ENCODE measurements around the gene IGIP.

The IGIP gene

DNA sequence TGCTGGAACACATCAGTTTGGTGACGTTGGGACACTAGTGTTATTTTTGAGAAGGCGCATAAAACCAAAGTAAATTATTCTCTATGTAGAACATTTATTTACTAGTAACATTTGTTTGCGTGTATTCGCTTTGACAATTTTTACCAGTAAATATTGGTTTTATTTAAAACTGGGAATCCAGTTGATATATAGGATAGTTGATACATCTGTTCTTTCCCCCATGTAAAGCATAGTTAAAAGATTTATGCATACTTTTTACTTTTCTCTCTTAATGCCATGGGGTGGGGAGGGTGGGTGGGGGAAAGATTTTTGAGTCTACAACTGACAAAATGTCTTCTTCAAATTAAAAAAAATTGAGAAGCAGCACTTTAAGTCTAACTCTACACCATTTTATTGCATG lies at the start of gene IGIP:
Gene IGIP, plus strand, starts transcription at position 301 of the 400 bp plus-strand sequence. CDS start 2,540 bp downstream, outside the sequence.
- no peak for DNase-seq

- DNase-seq = no peak
Measured at GRCh38 chr5:140076142-140076541, 49.6 kb upstream of the IGIP start.

- no peak for DNase-seq
Measured at GRCh38 chr5:140076788-140077187, 48.9 kb upstream of the IGIP start.

GRCh38 chr5:140083120-140083519 lies 42.6 kb upstream of the IGIP start:
- no peak for DNase-seq

DNA sequence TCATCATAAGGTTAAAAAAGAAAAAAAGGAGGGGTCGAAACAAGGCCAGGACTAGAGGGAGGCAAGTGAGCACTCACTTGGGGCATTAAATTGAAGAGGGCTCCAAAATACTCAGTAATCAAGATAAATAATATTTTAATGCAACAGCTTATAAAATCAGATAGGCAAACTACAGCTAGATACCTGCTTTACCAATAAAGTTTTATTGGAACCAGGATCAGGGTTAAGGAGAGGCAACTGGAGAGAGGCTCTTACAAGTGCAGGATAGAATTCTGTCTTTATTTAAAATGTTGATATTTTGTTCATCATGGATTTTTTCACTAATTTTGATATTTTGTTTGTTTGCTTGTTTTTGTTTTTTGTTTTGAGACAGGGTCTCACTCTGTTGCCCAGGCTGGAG lies 42.1 kb upstream of the IGIP start:
- DNase-seq = no peak

DNA sequence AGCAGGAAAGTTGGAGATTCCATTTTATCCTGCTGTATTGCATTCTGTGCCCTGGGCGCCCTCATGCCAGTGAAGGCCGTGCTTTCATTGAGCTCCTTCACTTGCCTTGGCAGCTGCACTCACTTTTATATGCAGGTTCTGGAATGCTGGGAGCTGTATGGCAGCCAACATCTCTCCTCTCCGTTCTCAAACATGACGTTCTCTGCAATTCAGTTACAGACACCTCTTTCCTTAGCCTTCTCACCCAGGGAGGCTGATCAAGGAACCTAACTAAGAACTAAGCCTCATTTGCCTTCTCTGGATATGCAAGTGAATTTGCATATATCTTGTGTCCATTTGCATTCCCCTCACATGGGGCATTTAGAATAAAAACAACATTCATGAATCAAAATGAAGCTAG lies 41.2 kb upstream of the IGIP start:
- DNase-seq = no peak

- DNase-seq = no peak
Measured at GRCh38 chr5:140090251-140090650, 35.5 kb upstream of the IGIP start.

- DNase-seq = no peak
Measured at GRCh38 chr5:140093179-140093578, 32.6 kb upstream of the IGIP start.

- DNase-seq = no peak
Measured at GRCh38 chr5:140093866-140094265, 31.9 kb upstream of the IGIP start.

DNA sequence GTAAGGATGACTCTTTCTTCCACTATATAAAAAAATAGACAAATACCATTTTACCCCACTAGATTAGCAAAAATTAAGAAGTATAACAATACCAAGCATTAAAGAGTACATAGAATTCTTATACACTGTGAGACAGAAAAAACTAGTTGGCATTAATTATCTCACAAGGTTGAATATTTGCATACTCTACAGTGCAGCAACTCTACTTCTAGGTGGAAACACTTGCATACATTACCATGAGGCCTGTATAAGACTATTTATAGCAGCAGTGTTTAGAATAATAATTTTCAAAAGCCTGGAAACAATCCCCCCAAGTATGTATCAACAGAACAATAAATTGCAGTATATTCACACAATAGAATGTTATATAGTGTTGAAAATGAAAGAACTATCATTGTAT lies 30.8 kb upstream of the IGIP start:
- DNase-seq = no peak

DNA sequence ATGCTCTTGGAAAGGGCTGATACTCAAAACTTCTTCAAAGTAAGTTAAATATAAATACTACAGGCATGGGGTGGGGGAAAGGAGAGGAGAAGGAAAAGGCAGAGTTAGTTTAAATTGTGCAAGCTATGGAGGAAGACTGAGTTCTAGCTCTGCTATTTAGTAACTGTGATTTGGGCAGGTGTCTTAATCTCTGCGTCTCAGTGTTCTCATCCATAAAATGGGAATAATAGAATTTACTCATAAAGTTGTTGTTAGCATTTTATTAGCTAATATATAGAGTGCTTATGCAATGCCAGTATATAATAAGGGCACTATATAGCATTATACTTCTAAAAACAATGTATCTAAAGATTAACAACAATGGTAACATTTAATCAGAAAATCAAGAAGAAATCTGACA lies 24.6 kb upstream of the IGIP start:
- no peak for DNase-seq

DNA sequence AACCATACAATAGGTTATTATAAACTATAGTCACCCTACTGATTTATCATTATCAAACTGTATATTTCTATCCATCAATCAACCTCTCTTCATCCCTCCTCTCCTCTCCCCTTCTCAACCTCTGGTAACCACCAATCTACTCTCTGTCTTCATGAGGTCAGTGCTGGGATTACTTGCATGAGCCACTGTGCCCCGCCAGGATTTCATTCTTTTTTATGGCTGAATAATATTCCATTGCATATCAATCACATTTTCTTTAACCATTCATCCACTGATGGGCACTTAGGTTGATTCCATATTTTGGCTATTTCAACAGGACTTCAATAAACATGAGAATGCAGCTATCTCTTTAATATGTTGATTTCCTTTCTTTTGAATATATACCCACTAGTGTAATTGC lies 22.6 kb upstream of the IGIP start:
- DNase-seq = no peak

GRCh38 chr5:140104100-140104499 lies 21.6 kb upstream of the IGIP start:
- DNase-seq = no peak

DNA sequence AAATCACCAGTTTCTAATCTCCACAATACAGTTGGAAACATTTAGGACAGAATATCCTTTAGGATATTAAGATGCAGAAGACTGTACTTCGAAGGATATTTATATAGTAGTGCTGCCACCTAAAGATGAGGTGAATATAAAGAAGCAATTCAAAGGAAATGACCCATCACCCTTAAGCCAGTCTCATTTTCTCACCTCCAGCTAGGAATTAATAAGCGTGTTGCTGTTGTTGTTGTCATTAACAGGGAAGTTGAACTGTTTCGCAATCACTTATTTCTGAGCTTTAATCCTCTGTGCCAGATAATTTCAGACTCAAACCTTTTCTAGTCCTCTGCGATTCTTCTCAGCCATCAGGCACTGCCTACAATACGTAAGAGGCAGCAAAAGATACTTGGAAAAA lies 19.6 kb upstream of the IGIP start:
- no peak for DNase-seq

DNA sequence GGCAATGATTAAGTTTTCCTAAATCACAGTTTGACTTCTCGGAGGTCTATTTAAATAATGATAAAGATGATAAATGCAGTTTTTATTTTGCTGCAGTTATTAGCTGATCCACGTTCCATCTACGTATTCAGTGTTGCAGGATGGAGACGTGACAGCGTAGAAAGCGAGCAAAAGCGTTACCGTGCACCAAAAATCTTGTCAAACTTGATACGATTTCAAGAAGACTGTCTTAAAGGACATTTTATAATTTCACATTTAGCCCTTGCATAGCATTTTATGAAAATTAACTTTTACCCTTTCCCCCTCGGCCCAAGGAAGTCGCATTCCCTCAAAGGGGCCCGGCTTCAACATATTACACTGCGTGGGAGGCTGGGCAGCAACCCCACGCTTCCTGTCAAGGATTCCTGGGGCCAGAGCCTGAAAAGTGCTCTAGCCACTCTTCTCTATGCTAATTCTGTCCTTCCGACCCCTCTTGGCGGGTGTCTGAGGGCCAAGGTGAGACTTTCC lies 18.9 kb upstream of the IGIP start:
- no peak for DNase-seq

DNA sequence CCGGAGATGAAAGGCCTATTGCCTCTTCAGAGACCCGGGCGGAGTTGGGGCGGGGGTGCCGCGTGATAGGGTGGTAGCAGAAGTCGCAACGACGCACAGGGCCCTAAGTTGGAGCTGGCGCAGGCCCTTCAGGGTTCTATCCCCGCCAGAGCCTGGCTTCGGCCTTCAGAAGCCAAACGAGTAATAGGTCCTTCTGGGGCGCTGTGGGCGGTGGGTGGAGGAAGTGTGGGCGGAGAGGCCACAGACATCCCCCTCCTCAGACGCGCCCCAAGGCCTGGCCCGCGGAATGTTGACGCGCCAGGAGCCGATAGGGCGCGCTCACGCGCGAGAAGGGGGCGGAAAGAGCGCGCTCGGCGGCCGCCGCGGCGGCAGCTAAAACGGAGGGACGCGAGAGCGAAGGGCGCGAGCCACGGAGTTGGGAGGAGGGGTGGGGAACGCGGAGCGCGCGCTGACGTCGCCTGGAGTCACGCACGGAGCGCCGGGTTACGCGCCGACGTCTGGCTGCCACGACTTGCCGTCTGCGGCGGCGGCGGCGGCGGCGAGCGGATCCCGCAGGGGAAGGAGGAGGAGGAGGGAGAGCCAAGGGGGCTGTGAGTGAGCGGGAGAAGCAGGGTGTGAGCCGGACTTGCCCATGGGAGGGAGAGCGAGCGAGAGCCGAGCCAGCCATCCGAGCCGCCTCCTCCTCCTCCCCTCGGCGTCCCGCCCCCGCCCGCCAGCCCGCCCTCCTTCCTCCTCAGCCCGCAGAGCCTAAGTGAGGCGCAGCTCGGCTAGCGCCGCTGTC lies 18.2 kb upstream of the IGIP start:
- peak; percentile 78 to 85 for DNase-seq

DNA sequence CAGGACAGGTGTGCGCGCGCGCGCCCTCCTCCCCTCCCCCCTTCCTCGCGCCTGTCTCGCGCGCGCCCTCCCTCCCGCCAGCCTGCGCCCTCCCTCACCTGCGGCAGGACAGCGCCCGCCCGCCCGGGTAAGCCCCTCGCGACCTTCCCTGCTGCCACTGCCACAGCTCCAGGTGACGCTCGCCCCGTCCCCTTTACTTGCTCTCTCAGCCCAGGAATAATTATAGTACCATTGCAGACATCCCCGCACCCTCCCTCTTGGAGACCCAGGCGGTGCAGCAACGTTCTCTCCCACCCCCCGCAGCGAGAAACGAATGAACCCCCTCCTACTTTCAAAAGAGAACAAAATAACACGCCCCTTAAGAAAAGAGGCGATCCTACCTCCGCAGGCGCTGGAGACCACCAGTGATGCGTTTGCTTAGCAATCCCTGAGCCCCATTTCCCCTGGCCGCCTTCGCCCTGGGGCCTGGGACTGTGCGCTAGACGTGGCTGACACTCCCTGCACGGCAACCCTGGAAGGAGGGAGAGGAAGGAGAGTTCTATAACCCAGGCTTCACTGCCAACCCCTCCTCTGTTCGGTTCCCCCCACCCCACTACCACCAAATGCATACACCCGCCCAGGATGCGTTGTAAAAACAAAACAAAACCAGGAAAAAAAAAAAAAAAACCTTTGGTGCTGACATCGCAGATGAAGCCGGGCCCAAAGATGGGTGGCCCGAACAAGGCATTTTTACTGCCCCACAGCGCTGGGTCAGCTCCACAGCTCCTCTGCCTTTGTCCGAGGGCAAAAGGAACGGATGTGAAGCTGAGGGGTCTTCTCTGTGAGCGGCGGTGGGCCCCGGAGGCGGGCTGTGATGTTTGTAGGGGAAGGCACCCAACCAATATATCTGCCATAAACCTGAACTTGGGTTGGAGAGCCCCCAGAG lies 17.4 kb upstream of the IGIP start:
- DNase-seq = no peak

GRCh38 chr5:140109018-140109758 lies 16.5 kb upstream of the IGIP start:
- no peak for DNase-seq

DNA sequence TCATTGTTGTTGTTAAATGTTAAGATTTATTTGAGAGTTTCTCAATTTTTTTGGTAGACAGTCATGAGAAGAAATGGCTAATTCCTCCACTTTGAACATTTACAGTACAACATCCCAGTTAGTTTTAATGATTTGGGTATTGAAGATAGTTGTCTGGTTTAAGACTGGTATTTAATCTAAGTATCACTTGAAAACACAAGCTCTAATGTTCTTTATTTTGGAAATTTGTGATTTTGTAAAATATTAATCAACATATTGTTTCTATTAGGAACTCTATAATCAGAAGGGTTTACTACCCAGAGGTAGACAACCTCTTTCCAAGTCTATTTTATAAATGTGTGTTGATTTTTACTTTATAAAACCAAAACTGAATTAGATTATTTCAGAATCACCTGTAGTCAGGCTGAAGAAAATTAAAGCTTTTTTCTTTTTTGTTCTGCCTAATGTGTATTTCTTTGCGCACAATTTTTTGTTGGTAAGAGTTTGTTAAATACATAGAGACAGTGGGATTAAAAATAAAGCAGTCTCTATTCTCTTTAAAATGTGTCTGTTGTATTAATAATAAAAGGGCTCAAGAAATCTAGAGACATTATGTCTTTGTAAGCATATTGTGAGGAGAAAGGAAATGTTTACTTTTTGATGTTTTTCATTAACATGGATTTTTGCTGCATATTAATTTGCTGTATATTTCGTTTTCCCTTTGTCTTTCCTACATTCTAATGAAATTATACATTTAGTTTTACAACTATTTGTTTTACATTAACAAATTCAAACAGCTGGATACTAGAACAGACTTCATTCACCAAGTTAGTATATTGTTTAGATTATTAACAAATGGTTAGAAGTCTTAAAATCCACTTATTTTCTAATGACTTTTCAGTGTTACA lies 15.7 kb upstream of the IGIP start:
- DNase-seq = no peak

- no peak for DNase-seq
Measured at GRCh38 chr5:140110646-140110957, 15.1 kb upstream of the IGIP start.

GRCh38 chr5:140111011-140111858 lies 14.5 kb upstream of the IGIP start:
- DNase-seq = peak; percentile 26 to 52
